ENCODE measurements around the gene YDJC.
"Not testable (repeated sequence)": the region's sequence is repeated elsewhere in the genome, so short reads cannot be mapped to it uniquely, and the experiment has no call there.

Gene YDJC

DNA sequence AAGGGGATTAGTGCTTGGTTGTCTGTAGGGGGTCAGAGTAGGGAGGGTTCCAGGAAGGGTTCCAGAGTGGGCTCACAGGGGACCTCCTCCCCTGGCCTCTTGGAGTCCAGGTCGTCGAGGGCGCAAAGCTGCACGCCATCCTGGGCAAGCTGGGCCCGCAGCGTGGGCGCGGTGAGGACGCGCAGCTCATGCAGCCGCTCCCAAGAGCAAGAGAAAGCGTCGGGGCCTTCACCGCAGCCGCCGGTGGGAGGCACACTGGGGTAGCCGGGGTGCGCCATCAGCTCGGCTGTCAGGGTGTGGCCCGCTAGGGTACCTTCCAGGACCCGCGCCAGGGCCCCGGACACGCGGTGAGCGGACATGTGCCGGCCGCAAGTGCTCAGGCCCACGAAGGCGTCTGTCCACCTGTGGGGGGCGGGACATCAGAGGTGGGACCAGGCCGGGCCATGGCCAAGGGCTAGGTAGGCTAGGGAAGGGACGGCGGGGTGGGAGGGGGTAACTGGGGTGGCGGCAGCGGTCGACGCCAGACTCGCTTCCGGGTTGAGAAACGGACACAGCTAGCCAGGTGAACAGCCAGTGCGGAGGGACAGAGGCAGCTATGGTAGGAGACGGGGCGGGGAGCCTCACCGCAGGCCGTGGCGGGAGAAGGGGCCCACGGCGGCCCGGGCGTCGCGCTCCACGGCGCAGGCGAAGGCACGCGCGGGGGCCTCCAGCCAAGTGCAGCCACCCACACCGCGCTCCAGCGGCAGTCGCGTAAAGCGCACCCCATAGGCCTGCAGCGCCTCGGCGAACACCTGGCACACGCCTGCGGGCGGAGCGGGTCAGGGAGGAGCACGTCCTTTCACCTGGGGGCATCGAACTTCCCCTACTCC, 1.2 kb downstream of the YDJC start:
- DNase-seq, result no peak

- DNase-seq, result no peak
These were observed 2.9 kb downstream of the YDJC start for GRCh38 chr22:21626735-21627469.

- DNase-seq, result no peak
These were observed 3.6 kb downstream of the YDJC start for GRCh38 chr22:21626073-21626734.

DNA sequence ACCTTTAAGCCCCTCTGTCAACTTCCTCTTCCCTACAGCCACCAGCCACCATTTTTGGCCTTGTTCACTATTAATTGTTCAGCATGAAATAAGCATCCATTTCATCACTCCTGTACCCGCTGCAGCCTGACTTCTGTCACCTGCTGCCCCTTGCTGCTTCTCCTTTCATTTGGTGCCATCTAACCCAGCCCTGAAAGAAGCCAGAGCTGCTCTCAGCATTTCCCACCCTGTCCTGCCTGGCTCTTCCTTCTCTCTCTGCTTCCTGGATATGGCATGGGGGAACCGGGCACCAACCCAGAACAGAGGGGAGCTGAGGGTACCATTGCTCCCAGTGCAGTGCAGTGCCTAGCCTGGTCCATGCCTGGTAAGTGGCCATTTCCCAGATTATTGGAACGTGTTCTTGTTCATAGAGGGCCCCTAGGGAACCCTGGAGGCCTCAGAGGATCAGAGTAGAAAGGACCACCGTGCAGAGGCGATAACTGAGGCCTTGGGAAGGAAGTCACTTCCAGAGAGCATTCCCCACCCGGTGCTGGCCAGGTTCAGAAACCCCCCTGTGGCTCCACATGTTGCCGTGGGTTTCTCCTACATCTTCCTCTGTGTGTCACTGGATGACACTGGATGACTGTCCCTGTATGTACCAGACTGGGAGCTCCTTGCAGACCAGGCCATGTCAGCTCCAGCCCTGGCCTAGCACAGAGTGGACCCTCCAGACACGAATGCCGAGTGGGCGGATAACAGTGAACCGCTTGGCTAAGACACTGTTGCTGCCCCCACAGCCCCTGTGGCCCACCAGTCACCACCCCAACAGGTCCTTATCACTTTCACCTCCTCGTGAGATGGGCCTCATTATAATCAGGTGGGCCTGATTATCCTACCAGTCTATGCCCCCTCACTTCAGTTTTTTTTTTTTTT, 4.7 kb downstream of the YDJC start:
- DNase-seq, result no peak

- DNase-seq, result no peak
These were observed 5.5 kb downstream of the YDJC start for GRCh38 chr22:21624120-21624879.

- no peak for DNase-seq
These were observed 6.2 kb downstream of the YDJC start for GRCh38 chr22:21623648-21623970.

- no peak for DNase-seq
These were observed 6.7 kb downstream of the YDJC start for GRCh38 chr22:21622919-21623647.

GRCh38 chr22:21622011-21622918, 7.6 kb downstream of the YDJC start:
- peak; percentile 74 for DNase-seq

DNA sequence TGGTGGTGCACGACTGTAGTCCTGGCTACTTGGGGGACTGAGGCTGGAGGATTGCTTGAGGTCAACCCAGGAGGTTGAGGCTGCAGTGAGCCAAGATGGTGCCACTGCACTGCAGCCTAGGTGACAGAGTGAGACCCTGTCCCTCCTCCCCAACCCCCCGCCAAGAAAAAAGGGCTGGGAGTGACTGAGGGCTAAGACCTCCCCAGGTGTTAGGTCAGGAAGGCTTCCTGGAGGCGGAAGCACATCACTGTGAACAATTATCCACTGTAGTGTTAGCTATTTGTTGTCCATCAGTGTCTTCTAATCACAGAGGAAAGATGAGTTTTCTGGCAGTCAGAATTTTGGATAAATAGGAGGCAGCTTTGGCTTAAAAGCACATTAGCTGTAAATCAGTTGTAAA, 8.8 kb downstream of the YDJC start:
- DNase-seq, result no peak

- not testable (repeated sequence) for DNase-seq
These were observed 12.5 kb downstream of the YDJC start for GRCh38 chr22:21617337-21617736.

DNA sequence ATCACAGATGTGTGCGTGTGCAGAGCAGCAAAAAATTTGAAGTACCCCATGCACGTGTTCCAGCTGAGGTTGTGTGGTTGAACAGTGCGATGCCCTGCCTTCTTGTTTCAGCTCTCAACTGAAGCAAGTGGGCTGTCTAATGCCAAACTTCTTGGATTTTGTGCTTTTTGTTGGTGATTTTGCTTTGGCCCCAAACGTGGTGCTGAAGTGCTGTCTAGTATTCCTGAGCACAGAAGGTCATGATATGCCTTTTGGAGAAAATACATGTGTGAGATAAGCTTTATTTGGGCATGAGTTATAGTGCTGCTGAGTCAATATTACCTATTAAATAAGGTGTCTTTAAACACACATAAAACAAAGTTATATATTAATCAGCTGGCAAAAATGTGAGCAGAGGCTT, 14.1 kb downstream of the YDJC start:
- no peak for DNase-seq

DNA sequence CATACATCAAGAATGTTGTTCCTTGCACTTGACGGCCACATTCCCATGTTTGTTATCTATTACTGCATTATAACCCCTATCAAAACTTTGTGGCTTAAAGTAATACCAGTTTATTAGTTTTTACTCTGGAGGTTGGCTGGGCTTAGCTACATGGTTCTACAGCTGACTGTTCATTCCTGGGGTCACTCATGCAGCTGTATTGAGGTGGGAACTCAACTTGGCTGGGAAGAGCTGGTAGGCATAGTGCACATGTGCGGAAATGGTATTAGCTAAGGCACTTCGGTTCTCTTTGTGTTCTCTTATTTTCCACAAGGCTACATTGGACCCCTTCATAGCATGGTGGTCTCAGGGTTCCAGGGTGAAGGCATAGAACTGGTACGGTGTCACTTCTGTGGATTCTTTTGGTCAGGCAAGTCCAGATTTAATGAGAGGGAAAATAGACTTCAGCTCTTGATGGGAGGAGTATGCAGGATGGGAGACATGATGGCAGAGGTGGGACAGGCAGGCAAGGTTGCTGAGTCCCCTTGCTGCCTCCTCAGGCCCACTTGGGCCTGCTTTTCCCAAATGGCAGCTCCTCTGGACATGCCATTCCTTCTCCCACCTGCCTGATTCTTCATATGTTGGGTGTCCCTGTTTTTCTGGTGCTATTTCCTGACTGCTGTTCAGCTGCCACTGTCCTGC, 16.1 kb downstream of the YDJC start:
- no peak for DNase-seq

DNA sequence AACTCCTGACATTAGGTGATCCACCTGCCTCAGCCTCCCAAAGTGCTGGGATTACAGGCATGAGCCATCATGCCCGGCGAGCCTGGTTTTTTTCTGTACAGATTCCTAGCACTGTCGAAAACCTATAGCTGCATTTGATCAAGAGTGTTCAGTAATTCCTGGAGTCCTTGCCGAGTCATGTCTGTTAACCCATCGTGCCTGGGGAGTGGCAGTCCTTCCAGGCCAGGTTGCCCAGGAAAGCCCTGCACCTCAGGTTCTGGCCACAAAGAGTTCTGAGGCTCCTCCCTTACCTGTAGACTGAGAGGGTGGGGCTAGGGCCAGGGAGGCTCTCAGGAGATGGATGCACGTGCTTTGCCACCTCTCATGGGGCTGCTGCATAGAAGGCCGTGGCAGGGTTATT, 17.0 kb downstream of the YDJC start:
- no peak for DNase-seq

DNA sequence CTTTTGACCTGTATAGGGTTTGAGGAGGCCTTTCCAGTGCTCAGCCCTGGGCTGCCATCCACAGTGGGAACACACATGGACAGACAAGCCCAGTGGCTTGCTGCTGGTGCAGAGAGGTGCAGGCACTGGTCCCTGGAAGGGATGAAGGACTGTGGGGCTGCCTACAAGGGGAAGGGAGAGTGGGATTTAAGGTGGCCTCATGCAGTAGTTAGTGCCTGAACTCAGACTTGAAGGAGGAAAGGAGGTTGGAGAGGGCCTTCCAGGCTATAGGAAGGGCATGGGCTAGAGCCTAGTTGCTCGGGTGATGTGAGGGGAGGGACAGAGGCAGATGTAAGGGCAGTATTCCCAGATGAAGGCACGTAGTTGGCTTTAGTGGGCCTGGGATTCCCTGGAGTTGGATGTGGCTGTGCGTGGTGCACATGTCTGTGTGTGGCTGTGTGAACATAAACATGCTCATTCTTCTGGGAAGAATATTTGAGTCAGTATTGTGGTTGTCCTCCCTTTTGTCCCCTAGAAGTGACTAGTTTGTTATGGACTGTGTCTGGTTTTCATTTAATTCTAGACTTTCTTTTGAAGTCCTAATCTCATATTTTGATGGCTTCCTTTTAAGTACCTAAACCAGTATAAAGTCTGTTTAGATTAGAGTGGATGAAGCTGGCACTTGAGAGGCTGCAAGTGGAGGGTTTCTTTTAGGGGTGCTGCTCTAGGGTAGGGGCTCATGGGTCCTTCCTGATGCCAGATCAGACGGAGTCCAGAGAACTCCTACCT, 18.4 kb downstream of the YDJC start:
- DNase-seq, result no peak

- not testable (repeated sequence) for DNase-seq
These were observed 20.2 kb downstream of the YDJC start for GRCh38 chr22:21609556-21610157.

- no peak for DNase-seq
These were observed 23.0 kb downstream of the YDJC start for GRCh38 chr22:21606775-21607174.

DNA sequence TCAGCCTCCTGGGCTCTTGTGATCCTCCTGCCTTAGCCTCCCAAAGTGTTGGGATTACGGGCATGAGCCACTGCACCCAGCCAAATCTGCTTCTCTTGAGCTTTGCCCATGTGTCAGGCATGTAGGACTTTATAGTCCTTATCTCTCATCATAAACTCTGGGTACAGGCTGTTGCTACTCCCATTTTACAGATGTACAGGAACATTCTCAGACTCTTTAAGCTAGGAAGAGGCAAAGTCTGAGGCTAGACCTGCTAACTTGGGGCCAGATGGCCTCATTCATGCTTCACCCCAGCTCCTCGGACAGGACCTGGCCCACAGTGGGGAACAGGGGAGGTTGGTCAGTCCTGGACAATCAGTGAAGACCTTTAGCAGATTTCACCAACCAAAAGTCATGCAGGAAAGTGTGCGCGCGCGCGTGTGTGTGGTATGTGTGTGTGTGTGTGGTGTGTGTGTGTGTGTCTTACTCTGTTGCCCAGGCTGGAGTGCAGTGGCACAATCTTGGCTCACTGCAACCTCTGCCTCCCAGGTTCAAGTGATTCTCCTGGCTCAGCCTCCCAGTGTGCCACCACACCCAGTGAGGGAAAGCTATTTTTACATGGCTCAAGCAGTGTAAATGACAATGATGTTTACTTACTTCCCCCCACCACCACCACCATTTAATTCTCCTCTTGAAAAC, 23.8 kb downstream of the YDJC start:
- DNase-seq, result no peak

GRCh38 chr22:21603973-21604372, 25.8 kb downstream of the YDJC start:
- no peak for DNase-seq

All from inflammatory macrophage treated with lipopolysaccharide for 4 hours (primary cell).